GM15510 (cell line): ENCODE results near the gene MPIG6B.

Experiments
- POLR2A ChIP-seq: IDR thresholded peaks from 3 replicates; pipeline ENCODE4 v1.6.1; 2011; ENCODE audit warnings: borderline replicate concordance; ENCODE audit not compliant: insufficient read length; ENCODE audit errors: extremely low read depth

Gene MPIG6B

GRCh38 chr6:31710523-31711219, 12.5 kb upstream of the MPIG6B start:
- no peak for TF ChIP-seq POLR2A

GRCh38 chr6:31711233-31711632, 11.9 kb upstream of the MPIG6B start:
- TF ChIP-seq POLR2A: no peak

GRCh38 chr6:31712296-31712695, 10.9 kb upstream of the MPIG6B start:
- no peak for TF ChIP-seq POLR2A

GRCh38 chr6:31713465-31713864, 9.7 kb upstream of the MPIG6B start:
- TF ChIP-seq POLR2A: no peak

- TF ChIP-seq POLR2A: no peak
These were observed 9.0 kb upstream of the MPIG6B start for GRCh38 chr6:31713991-31714684.

- no peak for TF ChIP-seq POLR2A
These were observed 7.9 kb upstream of the MPIG6B start, which contains the start of gene LY6G6D for GRCh38 chr6:31715022-31715958. Gene LY6G6D, plus strand, starts transcription at chr6:31715348. Its CDS starts 8 bp downstream, at chr6:31715356.

- TF ChIP-seq POLR2A: no peak
These were observed 5.5 kb upstream of the MPIG6B start for GRCh38 chr6:31717499-31718222.

- TF ChIP-seq POLR2A: no peak
These were observed 4.9 kb upstream of the MPIG6B start for GRCh38 chr6:31718265-31718664.

- no peak for TF ChIP-seq POLR2A
These were observed 4.2 kb upstream of the MPIG6B start for GRCh38 chr6:31719001-31719400.

GRCh38 chr6:31720196-31720770, 2.9 kb upstream of the MPIG6B start:
- TF ChIP-seq POLR2A: no peak

DNA sequence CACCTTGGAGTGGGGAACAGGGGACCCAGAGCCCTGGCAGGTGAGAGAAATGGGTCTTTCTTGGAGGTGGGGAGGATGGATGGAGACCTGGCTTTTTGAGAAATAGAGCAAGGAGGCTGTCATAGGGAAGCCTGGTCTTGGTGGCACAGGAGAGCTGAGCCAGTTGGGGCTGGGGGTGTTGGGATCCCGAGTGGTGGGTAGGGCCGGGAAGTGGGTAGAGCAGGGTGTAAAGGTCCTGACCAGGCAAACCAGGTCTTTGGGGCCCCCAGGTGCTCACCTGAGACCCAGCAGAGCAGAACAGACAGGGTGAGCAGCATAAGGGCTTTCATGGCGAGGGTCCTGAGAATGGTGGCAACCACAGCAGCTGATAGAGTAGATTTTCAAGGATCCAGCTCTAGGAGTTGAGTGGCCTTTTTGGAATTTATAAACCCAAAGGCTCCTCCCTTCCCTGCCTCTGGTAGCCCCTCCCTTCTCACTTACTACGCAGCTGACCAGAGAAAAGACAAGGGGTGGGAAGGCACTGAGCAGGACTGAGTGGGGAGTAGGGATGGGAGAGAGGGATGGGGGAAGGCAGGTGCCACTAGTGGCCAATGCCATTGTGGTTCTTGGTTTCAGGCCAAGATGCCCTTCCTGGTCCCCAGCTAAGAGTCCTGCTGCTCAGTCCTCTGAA, 1.7 kb upstream of the MPIG6B start, which contains the start of gene LY6G6C:
Gene LY6G6C, minus strand, starts transcription at position 396 of the 670 bp plus-strand sequence. Its CDS starts 67 bp downstream, at position 329.
- no peak for TF ChIP-seq POLR2A

- no peak for TF ChIP-seq POLR2A
These were observed 1.0 kb upstream of the MPIG6B start for GRCh38 chr6:31722173-31722572.

- no peak for TF ChIP-seq POLR2A
These were observed 963 bp downstream of the MPIG6B start for GRCh38 chr6:31723980-31724691.
